WTC11 (cell line): ENCODE results near the gene PAEP. TPM values are rescaled to one million over a fixed set of nuclear protein-coding genes. Genes with fewer than 3 reads are reported as not detected.

Experiments used
- ATAC-seq: fragments of 200-7000 bp; cut with Tn5 transposase; 2 replicates; pipeline ENCODE4 v1.10.0; 2021; ENCODE audit warnings: mild to moderate bottlenecking, moderate library complexity
- CTCF ChIA-PET: fragments of 300-600 bp; sonication (Branson Sonifier 250); formaldehyde crosslinking; loops from one replicate; lab custom pipeline; 2021; ENCODE audit warnings: antibody characterized with exemption; lab: Charles Lee
- POLR2A ChIA-PET: fragments of 350-600 bp; sonication (Branson Sonifier 250); formaldehyde crosslinking; loops from one replicate; lab custom pipeline; 2021; ENCODE audit warnings: antibody characterized with exemption; lab: Charles Lee
- DNase-seq: peaks from one replicate; pipeline ENCODE4 v3.0.0; 2021; ENCODE audit warnings: low spot score
- H3K27ac Mint-ChIP-seq: 2 replicates; pipeline ENCODE4 v1.8.0; 2021; ENCODE audit warnings: mixed read lengths
- H3K27me3 Mint-ChIP-seq: 2 replicates; pipeline ENCODE4 v1.8.0; 2021; ENCODE audit warnings: low read depth, mild to moderate bottlenecking, moderate library complexity, mixed read lengths
- H3K36me3 Mint-ChIP-seq: 2 replicates; pipeline ENCODE4 v1.8.0; 2021; ENCODE audit warnings: mixed read lengths
- H3K4me1 Mint-ChIP-seq: 2 replicates; pipeline ENCODE4 v1.8.0; 2022; ENCODE audit warnings: mixed read lengths
- H3K4me3 Mint-ChIP-seq: 2 replicates; pipeline ENCODE4 v1.8.0; 2021; ENCODE audit warnings: mild to moderate bottlenecking, moderate library complexity, mixed read lengths
- H3K9me3 Mint-ChIP-seq: 2 replicates; pipeline ENCODE4 v1.8.0; 2021; ENCODE audit warnings: mixed read lengths
- CREB1 ChIP-seq: sonication (generic); formaldehyde crosslinking; IDR thresholded peaks from 2 replicates; pipeline ENCODE4 v1.8.0; 2023; ENCODE audit warnings: mild to moderate bottlenecking, missing genetic modification reagents
- ELF4 ChIP-seq: sonication (generic); formaldehyde crosslinking; IDR thresholded peaks from 2 replicates; pipeline ENCODE4 v1.8.1; 2022; ENCODE audit warnings: low read depth, mild to moderate bottlenecking, moderate library complexity, missing genetic modification reagents
- EMX1 ChIP-seq: fragments of 250-450 bp; sonication (Bioruptor Pico); IDR thresholded peaks from 2 replicates; pipeline ENCODE4 v1.8.0; 2021; ENCODE audit warnings: mild to moderate bottlenecking
- ETV6 ChIP-seq: sonication (generic); formaldehyde crosslinking; IDR thresholded peaks from 2 replicates; pipeline ENCODE4 v1.8.1; 2022; ENCODE audit warnings: mild to moderate bottlenecking, missing genetic modification reagents
- JUN ChIP-seq: sonication (generic); formaldehyde crosslinking; IDR thresholded peaks from 2 replicates; pipeline ENCODE4 v1.8.0; 2023; ENCODE audit warnings: mild to moderate bottlenecking, missing genetic modification reagents
- MXD4 ChIP-seq: fragments of 250-450 bp; sonication (Bioruptor Pico); IDR thresholded peaks from 2 replicates; pipeline ENCODE4 v1.8.0; 2021; ENCODE audit warnings: mild to moderate bottlenecking, moderate library complexity, borderline replicate concordance
- MYBL2 ChIP-seq: sonication (generic); formaldehyde crosslinking; IDR thresholded peaks from 2 replicates; pipeline ENCODE4 v1.8.1; 2023; ENCODE audit warnings: mild to moderate bottlenecking, moderate library complexity, missing genetic modification reagents
- NFE2L1 ChIP-seq: sonication (generic); formaldehyde crosslinking; IDR thresholded peaks from 2 replicates; pipeline ENCODE4 v1.8.1; 2023; ENCODE audit warnings: missing genetic modification reagents
- RELA ChIP-seq: sonication (generic); formaldehyde crosslinking; IDR thresholded peaks from 2 replicates; pipeline ENCODE4 v1.8.1; 2022; ENCODE audit warnings: missing genetic modification reagents, mild to moderate bottlenecking, borderline replicate concordance
- TEAD4 ChIP-seq: sonication (generic); formaldehyde crosslinking; IDR thresholded peaks from 2 replicates; pipeline ENCODE4 v1.8.0; 2022; ENCODE audit warnings: mild to moderate bottlenecking, missing genetic modification reagents
- TP53 ChIP-seq: sonication (generic); formaldehyde crosslinking; IDR thresholded peaks from 2 replicates; pipeline ENCODE4 v1.8.1; 2023; ENCODE audit warnings: mild to moderate bottlenecking, missing genetic modification reagents
- ZNF121 ChIP-seq: sonication (generic); formaldehyde crosslinking; IDR thresholded peaks from 2 replicates; pipeline ENCODE4 v1.8.0; 2023; ENCODE audit warnings: missing genetic modification reagents
- total RNA-seq: library from RNA; stranded (reverse); gene quantifications from 3 replicates; pipeline ENCODE4 v1.2.3, GENCODE V29; 2021
- TF ChIP-seq, protein P1 (sequence below): fragments of 250-450 bp; sonication (Bioruptor Pico); conservative IDR thresholded peaks from 2 replicates; pipeline ENCODE4 v1.9.0; 2021; ENCODE audit warnings: mild to moderate bottlenecking
- TF ChIP-seq, protein P2 (sequence below): sonication (generic); formaldehyde crosslinking; IDR thresholded peaks from 2 replicates; pipeline ENCODE4 v1.8.1; 2023; ENCODE audit warnings: mild to moderate bottlenecking, missing genetic modification reagents
- TF ChIP-seq, protein P3 (sequence below): fragments of 250-450 bp; sonication (Bioruptor Pico); IDR thresholded peaks from 2 replicates; pipeline ENCODE4 v1.9.0; 2021; ENCODE audit warnings: mild to moderate bottlenecking
- TF ChIP-seq, protein P4 (sequence below): fragments of 250-450 bp; sonication (Bioruptor Pico); IDR thresholded peaks from 2 replicates; pipeline ENCODE4 v1.9.0; 2021; ENCODE audit warnings: mild to moderate bottlenecking
- TF ChIP-seq, protein P5 (sequence below): sonication (generic); formaldehyde crosslinking; IDR thresholded peaks from 2 replicates; pipeline ENCODE4 v1.8.0; 2022; ENCODE audit warnings: mild to moderate bottlenecking, missing genetic modification reagents

The PAEP gene
- total RNA-seq, 1 experiment from 2014 or later: not detected

DNA sequence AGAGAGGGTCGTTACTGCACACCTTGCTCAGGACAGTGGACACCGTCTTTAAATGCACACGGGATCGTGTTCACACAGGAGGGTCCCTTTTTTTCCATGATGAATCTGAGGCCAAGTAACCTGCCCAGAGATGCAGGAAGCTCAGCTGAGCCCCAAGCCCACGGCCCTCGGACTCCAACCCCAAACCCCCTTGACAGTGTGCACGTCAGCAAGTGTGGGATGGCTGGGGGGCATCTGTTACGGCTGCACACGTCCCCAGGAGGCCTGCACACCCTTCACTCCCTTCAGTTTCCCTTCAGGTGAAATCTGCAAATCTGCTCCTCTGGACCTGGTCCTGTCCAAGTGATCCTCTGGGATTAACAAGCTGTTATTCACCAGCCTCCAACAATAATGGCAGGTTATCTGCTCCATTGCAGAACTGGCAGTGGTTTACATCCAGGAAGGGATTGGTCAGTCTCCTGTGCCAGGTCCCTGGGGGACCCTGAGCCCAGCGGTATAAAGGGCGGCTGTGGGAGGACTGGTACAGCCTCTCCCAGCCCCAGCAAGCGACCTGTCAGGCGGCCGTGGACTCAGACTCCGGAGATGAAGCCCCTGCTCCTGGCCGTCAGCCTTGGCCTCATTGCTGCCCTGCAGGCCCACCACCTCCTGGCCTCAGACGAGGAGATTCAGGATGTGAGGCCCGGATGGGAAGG, 40.5 kb upstream of the PAEP start, which contains the start of gene LCN1 (continued):
- TF ChIP-seq RELA (CRISPR knock-in tag): no peak

DNA sequence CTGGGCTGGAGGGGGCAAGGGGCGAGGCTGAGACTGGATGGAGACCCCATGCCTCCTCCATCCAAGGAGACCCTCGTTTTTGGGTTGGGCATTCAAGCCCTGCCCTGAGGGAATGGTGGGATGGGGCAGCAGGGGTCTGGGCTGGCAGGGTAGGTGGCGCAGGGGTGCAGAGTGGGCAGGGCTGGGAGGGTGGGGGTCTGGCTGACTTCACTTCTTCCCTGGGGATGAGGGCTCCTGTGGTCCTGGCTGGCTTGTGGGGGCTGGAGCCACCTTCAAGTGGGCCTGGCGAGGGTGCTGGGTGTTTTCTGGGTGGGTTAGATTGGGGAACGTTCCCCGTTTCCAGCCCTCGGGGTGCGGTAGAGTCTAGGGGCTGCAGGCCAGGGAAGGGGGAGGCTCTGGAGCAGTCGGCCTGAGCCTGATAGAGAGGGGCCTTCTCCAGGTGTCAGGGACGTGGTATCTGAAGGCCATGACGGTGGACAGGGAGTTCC, 39.9 kb upstream of the PAEP start:
- ChIA-PET POLR2A (no interaction called here), CTCF (no interaction called here)
- Mint-ChIP-seq H3K27ac (no peak overlapping the region), H3K36me3 (no peaks in the 10 kb centered on the region), H3K27me3 (no peaks in the 10 kb centered on the region), H3K9me3 (peaks cover 7% of the 10 kb centered on the region), H3K4me1 (peaks cover 6% of the 10 kb centered on the region), H3K4me3 (no peak overlapping the region)
- no peak for DNase-seq
- TF ChIP-seq, protein P1, sequence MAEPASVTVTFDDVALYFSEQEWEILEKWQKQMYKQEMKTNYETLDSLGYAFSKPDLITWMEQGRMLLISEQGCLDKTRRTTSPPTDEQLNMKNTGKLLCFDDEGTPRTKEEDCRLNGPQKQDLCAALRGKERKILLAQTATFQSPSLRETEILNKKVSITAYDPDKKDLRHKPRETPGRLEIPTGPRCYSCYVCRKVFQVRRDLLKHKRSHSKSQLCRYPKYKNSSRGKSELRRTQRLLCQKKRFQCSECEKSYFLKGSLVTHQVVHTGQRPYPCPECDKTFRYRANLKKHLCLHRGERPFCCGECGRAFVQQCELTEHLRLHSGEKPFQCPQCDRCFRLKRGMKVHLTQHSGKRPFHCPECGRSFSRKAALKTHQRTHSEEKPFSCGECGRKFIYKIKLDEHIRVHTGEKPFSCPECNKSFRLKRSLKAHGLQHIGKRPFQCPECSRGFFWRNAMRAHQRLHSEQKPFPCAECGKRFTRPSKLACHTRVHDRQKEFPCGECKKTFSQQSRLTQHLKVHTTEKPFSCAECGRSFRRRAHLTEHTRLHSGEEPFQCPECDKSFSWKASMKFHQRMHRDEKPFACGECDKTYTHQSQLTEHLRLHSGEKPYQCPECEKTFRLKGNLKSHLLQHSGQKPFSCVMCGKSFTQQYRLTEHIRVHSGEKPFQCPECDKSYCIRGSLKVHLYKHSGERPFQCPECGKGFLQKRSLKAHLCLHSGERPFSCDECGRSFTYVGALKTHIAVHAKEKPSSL (CRISPR knock-in tag): no peak
- TF ChIP-seq ETV6 (CRISPR knock-in tag) (no peak), JUN (no peak), CREB1 (CRISPR knock-in tag) (no peak), NFE2L1 (CRISPR knock-in tag) (no peak), TEAD4 (CRISPR knock-in tag) (no peak), MYBL2 (CRISPR knock-in tag) (no peak), ZNF121 (CRISPR knock-in tag) (no peak), ELF4 (CRISPR knock-in tag) (no peak), MXD4 (no peak), EMX1 (CRISPR knock-in tag) (no peak), TP53 (CRISPR knock-in tag) (no peak)
- TF ChIP-seq, protein P2, sequence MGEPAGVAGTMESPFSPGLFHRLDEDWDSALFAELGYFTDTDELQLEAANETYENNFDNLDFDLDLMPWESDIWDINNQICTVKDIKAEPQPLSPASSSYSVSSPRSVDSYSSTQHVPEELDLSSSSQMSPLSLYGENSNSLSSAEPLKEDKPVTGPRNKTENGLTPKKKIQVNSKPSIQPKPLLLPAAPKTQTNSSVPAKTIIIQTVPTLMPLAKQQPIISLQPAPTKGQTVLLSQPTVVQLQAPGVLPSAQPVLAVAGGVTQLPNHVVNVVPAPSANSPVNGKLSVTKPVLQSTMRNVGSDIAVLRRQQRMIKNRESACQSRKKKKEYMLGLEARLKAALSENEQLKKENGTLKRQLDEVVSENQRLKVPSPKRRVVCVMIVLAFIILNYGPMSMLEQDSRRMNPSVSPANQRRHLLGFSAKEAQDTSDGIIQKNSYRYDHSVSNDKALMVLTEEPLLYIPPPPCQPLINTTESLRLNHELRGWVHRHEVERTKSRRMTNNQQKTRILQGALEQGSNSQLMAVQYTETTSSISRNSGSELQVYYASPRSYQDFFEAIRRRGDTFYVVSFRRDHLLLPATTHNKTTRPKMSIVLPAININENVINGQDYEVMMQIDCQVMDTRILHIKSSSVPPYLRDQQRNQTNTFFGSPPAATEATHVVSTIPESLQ: no peak
- TF ChIP-seq, protein P3, sequence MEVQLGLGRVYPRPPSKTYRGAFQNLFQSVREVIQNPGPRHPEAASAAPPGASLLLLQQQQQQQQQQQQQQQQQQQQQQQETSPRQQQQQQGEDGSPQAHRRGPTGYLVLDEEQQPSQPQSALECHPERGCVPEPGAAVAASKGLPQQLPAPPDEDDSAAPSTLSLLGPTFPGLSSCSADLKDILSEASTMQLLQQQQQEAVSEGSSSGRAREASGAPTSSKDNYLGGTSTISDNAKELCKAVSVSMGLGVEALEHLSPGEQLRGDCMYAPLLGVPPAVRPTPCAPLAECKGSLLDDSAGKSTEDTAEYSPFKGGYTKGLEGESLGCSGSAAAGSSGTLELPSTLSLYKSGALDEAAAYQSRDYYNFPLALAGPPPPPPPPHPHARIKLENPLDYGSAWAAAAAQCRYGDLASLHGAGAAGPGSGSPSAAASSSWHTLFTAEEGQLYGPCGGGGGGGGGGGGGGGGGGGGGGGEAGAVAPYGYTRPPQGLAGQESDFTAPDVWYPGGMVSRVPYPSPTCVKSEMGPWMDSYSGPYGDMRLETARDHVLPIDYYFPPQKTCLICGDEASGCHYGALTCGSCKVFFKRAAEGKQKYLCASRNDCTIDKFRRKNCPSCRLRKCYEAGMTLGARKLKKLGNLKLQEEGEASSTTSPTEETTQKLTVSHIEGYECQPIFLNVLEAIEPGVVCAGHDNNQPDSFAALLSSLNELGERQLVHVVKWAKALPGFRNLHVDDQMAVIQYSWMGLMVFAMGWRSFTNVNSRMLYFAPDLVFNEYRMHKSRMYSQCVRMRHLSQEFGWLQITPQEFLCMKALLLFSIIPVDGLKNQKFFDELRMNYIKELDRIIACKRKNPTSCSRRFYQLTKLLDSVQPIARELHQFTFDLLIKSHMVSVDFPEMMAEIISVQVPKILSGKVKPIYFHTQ (CRISPR knock-in tag): no peak
- TF ChIP-seq, protein P4, sequence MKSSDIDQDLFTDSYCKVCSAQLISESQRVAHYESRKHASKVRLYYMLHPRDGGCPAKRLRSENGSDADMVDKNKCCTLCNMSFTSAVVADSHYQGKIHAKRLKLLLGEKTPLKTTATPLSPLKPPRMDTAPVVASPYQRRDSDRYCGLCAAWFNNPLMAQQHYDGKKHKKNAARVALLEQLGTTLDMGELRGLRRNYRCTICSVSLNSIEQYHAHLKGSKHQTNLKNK (CRISPR knock-in tag): no peak
- TF ChIP-seq, protein P5, sequence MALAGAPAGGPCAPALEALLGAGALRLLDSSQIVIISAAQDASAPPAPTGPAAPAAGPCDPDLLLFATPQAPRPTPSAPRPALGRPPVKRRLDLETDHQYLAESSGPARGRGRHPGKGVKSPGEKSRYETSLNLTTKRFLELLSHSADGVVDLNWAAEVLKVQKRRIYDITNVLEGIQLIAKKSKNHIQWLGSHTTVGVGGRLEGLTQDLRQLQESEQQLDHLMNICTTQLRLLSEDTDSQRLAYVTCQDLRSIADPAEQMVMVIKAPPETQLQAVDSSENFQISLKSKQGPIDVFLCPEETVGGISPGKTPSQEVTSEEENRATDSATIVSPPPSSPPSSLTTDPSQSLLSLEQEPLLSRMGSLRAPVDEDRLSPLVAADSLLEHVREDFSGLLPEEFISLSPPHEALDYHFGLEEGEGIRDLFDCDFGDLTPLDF (CRISPR knock-in tag): no peak
- no peak for ATAC-seq
